Fibroblast of the aortic adventitia (primary cell): ENCODE results near the gene CLIC3. TPM values are rescaled to one million over a fixed set of nuclear protein-coding genes. Genes with fewer than 3 reads are reported as not detected.

Experiments
- DNase-seq: peaks from one replicate; pipeline ENCODE4 v3.0.0-alpha.2; 2010; ENCODE audit warnings: low read depth
- H3K4me3 ChIP-seq: 2 replicates; pipeline ENCODE4 v1.5.1; 2011; ENCODE audit warnings: low read depth, mild to moderate bottlenecking, control low read depth, low read length, moderate library complexity
- total RNA-seq: library from RNA; depleted of rRNA; stranded (reverse); fragments of >200 nt; gene quantifications from 2 replicates; pipeline ENCODE4 v1.2.3, GENCODE V29; 2012; ENCODE audit warnings: low replicate concordance
- TF ChIP-seq, protein P1 (sequence below): IDR thresholded peaks from 2 replicates; pipeline ENCODE4 v1.5.1; 2011; ENCODE audit warnings: mild to moderate bottlenecking, low read length, control low read depth, inconsistent platforms; ENCODE audit not compliant: insufficient read depth

CLIC3 gene
- total RNA-seq, 1 donor: 5.2 TPM

- no peak for DNase-seq
- TF ChIP-seq, protein P1, sequence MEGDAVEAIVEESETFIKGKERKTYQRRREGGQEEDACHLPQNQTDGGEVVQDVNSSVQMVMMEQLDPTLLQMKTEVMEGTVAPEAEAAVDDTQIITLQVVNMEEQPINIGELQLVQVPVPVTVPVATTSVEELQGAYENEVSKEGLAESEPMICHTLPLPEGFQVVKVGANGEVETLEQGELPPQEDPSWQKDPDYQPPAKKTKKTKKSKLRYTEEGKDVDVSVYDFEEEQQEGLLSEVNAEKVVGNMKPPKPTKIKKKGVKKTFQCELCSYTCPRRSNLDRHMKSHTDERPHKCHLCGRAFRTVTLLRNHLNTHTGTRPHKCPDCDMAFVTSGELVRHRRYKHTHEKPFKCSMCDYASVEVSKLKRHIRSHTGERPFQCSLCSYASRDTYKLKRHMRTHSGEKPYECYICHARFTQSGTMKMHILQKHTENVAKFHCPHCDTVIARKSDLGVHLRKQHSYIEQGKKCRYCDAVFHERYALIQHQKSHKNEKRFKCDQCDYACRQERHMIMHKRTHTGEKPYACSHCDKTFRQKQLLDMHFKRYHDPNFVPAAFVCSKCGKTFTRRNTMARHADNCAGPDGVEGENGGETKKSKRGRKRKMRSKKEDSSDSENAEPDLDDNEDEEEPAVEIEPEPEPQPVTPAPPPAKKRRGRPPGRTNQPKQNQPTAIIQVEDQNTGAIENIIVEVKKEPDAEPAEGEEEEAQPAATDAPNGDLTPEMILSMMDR: no peak
- H3K4me3 ChIP-seq: peak overlapping the region; percentile 68
Observed at GRCh38 chr9:137026828-137027227, 30.5 kb upstream of the CLIC3 start.

- TF ChIP-seq, protein P1: no peak
- no peak overlapping the region for H3K4me3 ChIP-seq
- DNase-seq: no peak
Observed at GRCh38 chr9:137026384-137026783, 30.0 kb upstream of the CLIC3 start.

DNA sequence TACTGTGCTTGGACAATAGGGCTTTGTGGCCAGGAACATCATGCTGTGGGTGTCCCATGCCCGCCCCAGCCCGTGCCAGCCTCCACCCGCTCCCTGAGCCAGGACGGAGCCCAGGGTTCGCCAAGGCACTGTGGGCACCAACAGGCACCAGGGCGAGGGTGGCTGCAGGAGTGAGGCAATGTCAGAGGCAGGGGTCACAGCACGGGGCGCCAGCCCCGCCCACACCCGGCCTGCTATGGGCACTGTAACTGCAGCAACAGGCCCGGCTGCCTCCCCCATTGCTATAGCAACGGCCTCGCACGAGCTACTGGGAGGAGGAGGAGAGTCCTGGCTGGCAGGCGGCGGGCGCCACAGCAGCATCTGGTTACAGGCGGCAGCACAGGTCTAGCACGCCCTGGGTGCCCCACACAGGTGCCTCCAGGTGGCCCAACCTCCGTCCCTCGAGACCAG, 29.2 kb upstream of the CLIC3 start:
- DNase-seq: no peak
- TF ChIP-seq, protein P1: no peak
- no peak overlapping the region for H3K4me3 ChIP-seq

DNA sequence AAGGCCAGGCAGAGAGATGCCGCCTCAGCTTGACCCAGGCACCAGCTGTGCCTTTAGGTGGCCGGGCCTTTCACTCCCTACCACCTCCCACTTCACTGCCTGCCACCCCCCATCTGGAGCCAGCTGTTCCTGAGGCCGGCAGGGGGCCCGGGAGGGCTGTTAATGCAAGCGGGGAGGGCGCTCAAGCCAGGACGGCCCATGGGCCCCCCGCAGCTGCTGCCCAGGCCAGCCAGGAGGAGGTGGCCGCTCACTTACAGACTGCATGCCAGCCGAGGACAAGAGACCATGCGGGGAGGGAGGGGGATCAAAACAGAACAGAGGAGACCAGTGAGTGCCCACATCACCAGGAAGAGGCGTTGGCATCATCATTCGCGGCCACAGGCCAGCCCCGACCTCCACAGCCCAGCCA, 27.2 kb upstream of the CLIC3 start:
- no peak for DNase-seq
- no peak overlapping the region for H3K4me3 ChIP-seq
- TF ChIP-seq, protein P1: no peak

DNA sequence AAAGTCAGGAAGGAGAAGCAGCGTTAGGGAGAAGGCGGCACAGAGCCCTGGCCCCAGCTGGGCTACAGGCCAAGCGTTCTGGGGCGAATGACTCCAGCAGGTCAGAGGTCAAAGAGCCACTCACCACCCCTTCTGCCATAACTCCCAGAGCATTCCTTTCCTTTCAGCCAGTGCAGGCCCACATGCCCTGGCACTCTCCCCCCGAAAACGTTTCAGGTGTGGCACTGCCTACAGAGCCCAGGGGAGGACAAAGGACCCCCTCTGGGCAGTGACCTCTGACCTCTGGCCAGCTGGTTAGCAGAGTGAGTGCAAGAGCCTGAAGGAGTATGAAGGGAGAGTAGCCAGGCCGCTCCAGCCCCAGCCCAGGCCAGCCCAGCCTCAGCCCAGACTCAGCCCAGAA, 26.8 kb upstream of the CLIC3 start:
- no peak overlapping the region for H3K4me3 ChIP-seq
- TF ChIP-seq, protein P1: no peak
- no peak for DNase-seq

DNA sequence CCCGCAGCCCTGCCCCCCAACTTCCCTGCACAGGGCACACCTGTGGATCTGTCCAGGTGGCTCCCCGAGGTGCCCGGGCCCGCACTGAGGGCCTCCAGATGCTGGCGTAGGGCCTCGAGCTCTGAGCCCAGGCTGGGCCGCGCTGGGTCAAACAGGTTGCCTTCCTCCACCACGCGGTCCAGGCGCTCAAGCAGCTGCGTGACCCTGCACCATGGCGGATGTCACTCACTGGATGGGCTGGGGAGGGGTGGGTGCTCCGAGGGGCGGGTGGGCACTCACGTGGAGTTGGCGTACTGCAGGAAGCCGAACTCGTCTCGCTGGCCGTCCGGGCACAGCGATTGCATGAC, 26.3 kb upstream of the CLIC3 start:
- TF ChIP-seq, protein P1: no peak
- H3K4me3 ChIP-seq: no peak overlapping the region
- no peak for DNase-seq

DNA sequence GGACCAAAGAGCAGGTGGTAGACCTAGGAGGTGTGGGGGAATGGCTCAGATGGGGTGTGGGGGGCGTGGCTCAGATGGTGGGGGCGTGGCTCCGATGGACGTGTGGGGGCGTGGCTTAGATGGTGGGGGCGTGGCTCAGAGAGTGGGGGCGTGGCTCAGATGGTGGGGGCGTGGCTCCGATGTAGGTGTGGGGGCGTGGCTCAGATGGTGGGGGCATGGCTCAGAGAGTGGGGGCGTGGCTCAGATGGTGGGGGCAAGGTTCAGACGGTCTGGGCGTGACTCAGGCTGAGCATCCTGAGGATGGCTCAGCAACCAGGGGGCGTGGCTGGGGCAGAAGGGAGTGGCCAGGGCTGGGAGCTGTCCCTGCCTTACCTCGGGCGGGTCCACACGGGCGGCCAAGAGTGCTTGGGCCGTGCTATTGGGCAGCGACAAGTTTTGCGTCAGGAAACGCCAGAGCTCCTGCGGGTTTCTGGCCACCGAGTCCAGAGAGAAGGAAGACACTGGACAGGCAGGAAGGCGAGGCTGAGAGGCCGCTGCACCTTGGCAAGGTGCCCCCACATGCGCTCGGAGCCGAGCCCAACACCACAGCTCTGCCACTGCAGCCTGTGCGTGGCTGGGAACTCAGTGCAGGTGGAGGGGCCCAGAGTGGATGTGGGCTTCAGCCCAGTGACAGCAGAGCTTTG, 25.8 kb upstream of the CLIC3 start:
- DNase-seq: peak; percentile 34
- TF ChIP-seq, protein P1: no peak
- H3K4me3 ChIP-seq: no peak overlapping the region
